Ishikawa (cell line): Measurements from ENCODE around the gene CAMTA2.

Experiments used
- CEBPB ChIP-seq: IDR thresholded peaks from 2 replicates; pipeline ENCODE4 v1.6.1; 2012
- CREB1 ChIP-seq: IDR thresholded peaks from 2 replicates; pipeline ENCODE4 v1.6.1; 2012; ENCODE audit warnings: low read depth
- EGR1 ChIP-seq: IDR thresholded peaks from 2 replicates; pipeline ENCODE4 v1.6.1; 2012
- EP300 ChIP-seq: IDR thresholded peaks from 2 replicates; pipeline ENCODE4 v1.6.1; 2012; ENCODE audit warnings: borderline replicate concordance
- FOXM1 ChIP-seq: IDR thresholded peaks from 2 replicates; pipeline ENCODE4 v1.6.1; 2012; ENCODE audit warnings: low read depth, borderline replicate concordance
- NFIC ChIP-seq: IDR thresholded peaks from 2 replicates; pipeline ENCODE4 v1.6.1; 2012
- RAD21 ChIP-seq: IDR thresholded peaks from 2 replicates; pipeline ENCODE4 v1.6.1; 2012; ENCODE audit warnings: low read depth
- TAF1 ChIP-seq: IDR thresholded peaks from 2 replicates; pipeline ENCODE4 v1.6.1; 2012; ENCODE audit warnings: low read depth, mild to moderate bottlenecking
- TCF12 ChIP-seq: IDR thresholded peaks from 2 replicates; pipeline ENCODE4 v1.6.1; 2012; ENCODE audit warnings: low read depth
- TEAD4 ChIP-seq: IDR thresholded peaks from 2 replicates; pipeline ENCODE4 v1.6.1; 2012
- YY1 ChIP-seq: IDR thresholded peaks from 2 replicates; pipeline ENCODE4 v1.6.1; 2012; ENCODE audit warnings: low read depth
- ZBTB7A ChIP-seq: IDR thresholded peaks from 2 replicates; pipeline ENCODE4 v1.6.1; 2012; ENCODE audit warnings: low read depth
- TF ChIP-seq, protein P1 (sequence below): IDR thresholded peaks from 2 replicates; pipeline ENCODE4 v1.6.1; 2012; ENCODE audit warnings: low read depth, mild to moderate bottlenecking
- TF ChIP-seq, protein P2 (sequence below): IDR thresholded peaks from 2 replicates; pipeline ENCODE4 v1.6.1; 2012
- TF ChIP-seq, protein P3 (sequence below): IDR thresholded peaks from 2 replicates; pipeline ENCODE4 v1.6.1; 2012

CAMTA2 gene

DNA sequence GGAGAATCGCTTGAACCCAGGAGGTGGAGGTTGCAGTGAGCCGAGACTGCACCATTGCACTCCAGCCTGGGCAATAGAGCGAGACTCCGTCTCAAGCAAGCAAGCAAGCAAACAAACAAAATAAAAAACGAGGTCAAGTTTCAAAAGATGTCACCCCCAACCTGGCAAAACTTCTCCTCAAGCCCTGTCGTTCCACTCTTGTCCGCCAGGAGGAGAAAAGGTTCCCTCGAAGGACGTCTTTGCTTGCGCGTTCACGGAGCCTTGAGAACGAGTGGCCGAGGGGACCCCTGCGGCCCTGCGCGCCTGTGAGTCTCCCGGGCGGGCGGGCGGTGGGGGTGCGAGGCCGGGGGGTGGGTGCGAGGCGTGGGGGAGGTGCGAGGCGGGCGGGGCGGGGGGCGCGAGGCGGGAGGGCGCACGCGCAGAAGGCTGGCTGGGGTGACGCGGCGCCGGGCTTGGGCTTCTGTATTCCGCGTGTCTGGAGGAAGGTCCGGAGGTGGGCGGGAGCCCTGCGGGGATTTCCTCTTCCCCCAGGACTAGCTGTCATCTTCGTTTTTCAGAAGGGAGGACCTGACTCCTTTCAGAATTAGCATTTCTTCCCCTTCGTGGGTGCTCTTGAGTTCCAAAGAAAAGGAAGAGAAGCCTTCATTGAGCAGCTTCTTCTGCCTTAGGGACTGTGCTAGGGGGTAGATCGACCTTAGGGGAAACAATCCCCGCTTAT is 44.0 kb upstream of the CAMTA2 start:
- no peak for TF ChIP-seq YY1
- no peak for TF ChIP-seq TAF1
- peak; percentile 55; the same call in 1 of the 2 replicates for TF ChIP-seq ZBTB7A
- TF ChIP-seq, protein P1, sequence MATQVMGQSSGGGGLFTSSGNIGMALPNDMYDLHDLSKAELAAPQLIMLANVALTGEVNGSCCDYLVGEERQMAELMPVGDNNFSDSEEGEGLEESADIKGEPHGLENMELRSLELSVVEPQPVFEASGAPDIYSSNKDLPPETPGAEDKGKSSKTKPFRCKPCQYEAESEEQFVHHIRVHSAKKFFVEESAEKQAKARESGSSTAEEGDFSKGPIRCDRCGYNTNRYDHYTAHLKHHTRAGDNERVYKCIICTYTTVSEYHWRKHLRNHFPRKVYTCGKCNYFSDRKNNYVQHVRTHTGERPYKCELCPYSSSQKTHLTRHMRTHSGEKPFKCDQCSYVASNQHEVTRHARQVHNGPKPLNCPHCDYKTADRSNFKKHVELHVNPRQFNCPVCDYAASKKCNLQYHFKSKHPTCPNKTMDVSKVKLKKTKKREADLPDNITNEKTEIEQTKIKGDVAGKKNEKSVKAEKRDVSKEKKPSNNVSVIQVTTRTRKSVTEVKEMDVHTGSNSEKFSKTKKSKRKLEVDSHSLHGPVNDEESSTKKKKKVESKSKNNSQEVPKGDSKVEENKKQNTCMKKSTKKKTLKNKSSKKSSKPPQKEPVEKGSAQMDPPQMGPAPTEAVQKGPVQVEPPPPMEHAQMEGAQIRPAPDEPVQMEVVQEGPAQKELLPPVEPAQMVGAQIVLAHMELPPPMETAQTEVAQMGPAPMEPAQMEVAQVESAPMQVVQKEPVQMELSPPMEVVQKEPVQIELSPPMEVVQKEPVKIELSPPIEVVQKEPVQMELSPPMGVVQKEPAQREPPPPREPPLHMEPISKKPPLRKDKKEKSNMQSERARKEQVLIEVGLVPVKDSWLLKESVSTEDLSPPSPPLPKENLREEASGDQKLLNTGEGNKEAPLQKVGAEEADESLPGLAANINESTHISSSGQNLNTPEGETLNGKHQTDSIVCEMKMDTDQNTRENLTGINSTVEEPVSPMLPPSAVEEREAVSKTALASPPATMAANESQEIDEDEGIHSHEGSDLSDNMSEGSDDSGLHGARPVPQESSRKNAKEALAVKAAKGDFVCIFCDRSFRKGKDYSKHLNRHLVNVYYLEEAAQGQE: no peak
- TF ChIP-seq RAD21: peak; percentile 47
- TF ChIP-seq NFIC: no peak
- TF ChIP-seq CEBPB: no peak
- TF ChIP-seq, protein P2, sequence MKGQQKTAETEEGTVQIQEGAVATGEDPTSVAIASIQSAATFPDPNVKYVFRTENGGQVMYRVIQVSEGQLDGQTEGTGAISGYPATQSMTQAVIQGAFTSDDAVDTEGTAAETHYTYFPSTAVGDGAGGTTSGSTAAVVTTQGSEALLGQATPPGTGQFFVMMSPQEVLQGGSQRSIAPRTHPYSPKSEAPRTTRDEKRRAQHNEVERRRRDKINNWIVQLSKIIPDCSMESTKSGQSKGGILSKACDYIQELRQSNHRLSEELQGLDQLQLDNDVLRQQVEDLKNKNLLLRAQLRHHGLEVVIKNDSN: no peak
- TF ChIP-seq TEAD4: no peak
- TF ChIP-seq EP300: no peak
- TF ChIP-seq, protein P3, sequence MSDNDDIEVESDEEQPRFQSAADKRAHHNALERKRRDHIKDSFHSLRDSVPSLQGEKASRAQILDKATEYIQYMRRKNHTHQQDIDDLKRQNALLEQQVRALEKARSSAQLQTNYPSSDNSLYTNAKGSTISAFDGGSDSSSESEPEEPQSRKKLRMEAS: peak; percentile 82
- no peak for TF ChIP-seq TCF12

DNA sequence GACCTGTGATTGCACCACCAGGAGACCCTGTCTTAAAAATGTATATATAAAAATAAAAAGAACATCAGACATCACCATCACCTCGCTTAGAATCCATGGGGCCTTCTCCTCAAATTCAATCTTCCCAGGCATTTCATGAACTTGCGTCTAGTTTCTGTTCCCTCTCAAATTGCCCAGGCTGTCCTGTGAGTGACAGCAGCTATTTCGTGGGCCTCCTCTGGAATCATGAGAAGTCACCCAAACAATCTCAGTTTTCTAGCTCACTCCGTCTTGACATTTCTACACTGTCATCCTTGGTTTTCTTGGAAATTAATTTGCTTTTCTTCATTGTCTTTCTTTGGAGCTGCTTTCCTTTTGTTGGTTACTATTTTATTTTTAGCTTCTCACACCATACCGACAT is 40.4 kb upstream of the CAMTA2 start:
- TF ChIP-seq TEAD4 (no peak), EGR1 (no peak), ZBTB7A (no peak)

DNA sequence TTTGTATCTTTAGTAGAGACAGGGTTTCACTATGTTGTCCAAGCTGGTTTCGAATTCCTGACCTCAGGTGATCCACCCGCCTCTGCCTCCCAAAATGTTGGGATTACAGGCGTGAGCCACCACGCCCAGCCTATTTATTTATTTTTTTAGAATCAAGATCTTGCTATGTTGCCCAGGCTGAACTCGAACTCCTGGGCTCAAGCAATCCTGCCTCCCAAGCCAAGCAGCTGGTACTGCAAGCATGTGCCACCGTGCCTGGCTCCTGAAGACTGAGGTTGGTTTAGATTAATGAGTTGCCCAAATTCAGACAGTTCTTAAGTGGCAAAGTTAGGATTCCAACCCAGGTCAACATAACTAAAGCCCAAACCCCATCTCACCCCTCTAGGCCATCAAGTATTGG is 39.8 kb upstream of the CAMTA2 start:
- no peak for TF ChIP-seq TEAD4
- no peak for TF ChIP-seq TCF12
- TF ChIP-seq, protein P3: no peak
- no peak for TF ChIP-seq EP300
- TF ChIP-seq, protein P2: no peak
- TF ChIP-seq YY1: no peak
- no peak for TF ChIP-seq NFIC
- no peak for TF ChIP-seq CEBPB
- no peak for TF ChIP-seq RAD21
- TF ChIP-seq TAF1: no peak
- TF ChIP-seq, protein P1: no peak
- TF ChIP-seq CREB1: no peak
- no peak for TF ChIP-seq FOXM1
- no peak for TF ChIP-seq EGR1
- no peak for TF ChIP-seq ZBTB7A

DNA sequence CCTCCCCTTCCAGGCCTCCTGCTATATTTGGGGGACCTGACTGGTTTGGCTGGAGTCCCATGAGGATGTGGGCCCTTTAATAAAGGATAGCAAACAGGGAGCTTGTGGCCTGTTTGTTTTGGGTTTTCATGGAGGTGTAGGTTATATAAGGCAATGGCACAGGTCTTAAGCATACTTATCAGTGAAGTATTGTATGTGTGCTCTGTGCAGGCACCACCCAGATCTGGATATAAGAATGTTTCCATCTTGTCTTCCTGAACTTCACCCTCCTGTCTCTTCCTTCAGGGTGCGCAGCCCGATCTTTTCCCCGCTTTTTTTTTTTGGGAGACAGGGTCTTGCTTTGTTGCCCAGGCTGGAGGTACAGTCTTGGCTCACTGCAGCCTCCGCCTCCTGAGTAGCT is 37.1 kb upstream of the CAMTA2 start:
- TF ChIP-seq CEBPB (no peak), TCF12 (no peak), EGR1 (no peak), CREB1 (no peak), TAF1 (no peak), EP300 (no peak), ZBTB7A (no peak), NFIC (no peak), FOXM1 (no peak), TEAD4 (no peak), RAD21 (no peak), YY1 (no peak)
- TF ChIP-seq, protein P1: no peak
- TF ChIP-seq, protein P3: no peak
- TF ChIP-seq, protein P2: no peak
